Smooth muscle cell (in vitro differentiated cells): ENCODE measurements around the gene FN3K. TPM values are rescaled to one million over a fixed set of nuclear protein-coding genes. Genes with fewer than 3 reads are reported as not detected.
"Not testable (repeated sequence)": the region's sequence is repeated elsewhere in the genome, so short reads cannot be mapped to it uniquely, and the experiment has no call there.

Source experiments
- DNase-seq: peaks from one replicate; lab custom pipeline; 2025; ENCODE audit not compliant: unreplicated experiment; lab: John Stamatoyannopoulos, UW
- H2AFZ ChIP-seq: fragments of 200-600 bp; sonication (generic); 2 replicates; pipeline ENCODE4 v1.6.0; 2016; ENCODE audit warnings: antibody characterized with exemption, low read depth, mild to moderate bottlenecking
- H3F3A ChIP-seq: fragments of 200-600 bp; sonication (generic); 2 replicates; pipeline ENCODE4 v1.6.0; 2017; ENCODE audit warnings: antibody characterized with exemption, low read depth
- H3K27ac ChIP-seq: fragments of 200-600 bp; sonication (generic); 2 replicates; pipeline ENCODE4 v1.5.1; 2016; ENCODE audit warnings: low read depth, mild to moderate bottlenecking
- H3K27me3 ChIP-seq: fragments of 200-600 bp; sonication (generic); 2 replicates; pipeline ENCODE4 v1.6.1; 2016; ENCODE audit warnings: low read depth, mild to moderate bottlenecking
- H3K36me3 ChIP-seq: fragments of 200-600 bp; sonication (generic); 2 replicates; pipeline ENCODE4 v1.5.1; 2016; ENCODE audit warnings: low read depth
- H3K4me1 ChIP-seq: fragments of 200-600 bp; sonication (generic); 2 replicates; pipeline ENCODE4 v1.5.1; 2016; ENCODE audit warnings: low read depth
- H3K4me2 ChIP-seq: fragments of 200-600 bp; sonication (generic); 2 replicates; pipeline ENCODE4 v1.6.0; 2016; ENCODE audit warnings: mild to moderate bottlenecking
- H3K4me3 ChIP-seq: fragments of 200-600 bp; sonication (generic); 2 replicates; pipeline ENCODE4 v1.5.1; 2016; ENCODE audit warnings: mild to moderate bottlenecking
- H3K79me2 ChIP-seq: fragments of 200-600 bp; sonication (generic); 2 replicates; pipeline ENCODE4 v1.6.0; 2016; ENCODE audit warnings: low read depth, mild to moderate bottlenecking
- H3K9ac ChIP-seq: fragments of 200-600 bp; sonication (generic); 2 replicates; pipeline ENCODE4 v1.6.0; 2016; ENCODE audit warnings: low read depth
- H3K9me3 ChIP-seq: fragments of 200-600 bp; sonication (generic); replicated peaks from 2 replicates; pipeline ENCODE4 v1.5.1; 2016; ENCODE audit warnings: low read depth
- H4K20me1 ChIP-seq: fragments of 200-600 bp; sonication (generic); 2 replicates; pipeline ENCODE4 v1.6.0; 2016; ENCODE audit warnings: low read depth
- WGBS: methylation state at CpG from one replicate; pipeline ENCODE4 v1.1.7; 2016; ENCODE audit warnings: low lambda C conversion rate; 5-methylcytosine and 5-hydroxymethylcytosine counted together
- polyA plus RNA-seq: library from polyadenylated mRNA; unstranded; fragments of >200 nt; fragmentation: Nextera tagmentation; extraction: Ambion mirVana; gene quantifications from 2 replicates; pipeline ENCODE4 v1.2.1, GENCODE V29; 2016
- total RNA-seq: library from RNA; depleted of rRNA; stranded (reverse); fragments of >200 nt; gene quantifications from 2 replicates; pipeline ENCODE4 v1.2.3, GENCODE V29; 2014
- TF ChIP-seq, protein P1 (sequence below): fragments of 200-600 bp; sonication (generic); IDR thresholded peaks from 2 replicates; pipeline ENCODE4 v1.5.1; 2017; ENCODE audit warnings: borderline replicate concordance, mild to moderate bottlenecking, antibody characterized with exemption; ENCODE audit not compliant: insufficient read depth, poor library complexity, severe bottlenecking

The FN3K gene
- total and polyA plus RNA-seq, 2 experiments from 2014 or later: 0.94 to 1.2 TPM

DNA sequence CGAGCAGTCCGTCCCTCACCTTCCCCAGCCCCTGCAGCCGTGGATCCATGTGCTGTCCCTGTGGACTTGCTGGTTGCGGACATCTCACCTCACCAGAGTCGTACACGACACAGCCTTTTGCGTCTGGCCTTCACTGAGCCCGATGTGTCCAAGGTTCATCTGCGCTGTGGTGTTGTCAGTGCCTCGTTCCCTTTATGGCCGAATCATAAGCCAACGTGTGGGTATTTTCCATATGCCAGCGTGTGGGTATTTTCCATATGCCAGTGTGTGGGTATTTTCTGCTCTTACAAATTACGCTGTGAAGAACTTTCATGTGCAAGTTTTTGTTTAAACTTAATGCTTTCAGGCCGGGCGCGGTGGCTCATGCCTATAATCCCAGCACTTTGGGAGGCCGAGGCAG, 48.1 kb downstream of the FN3K start:
- Histone ChIP-seq H3K36me3 (no peaks in the 10 kb centered on the region), H3K4me1 (no peaks in the 10 kb centered on the region), H3F3A (no peaks in the 10 kb centered on the region), H3K4me2 (no peak overlapping the region), H3K27ac (no peak overlapping the region), H4K20me1 (no peaks in the 10 kb centered on the region), H3K9me3 (no peaks in the 10 kb centered on the region), H3K4me3 (no peak overlapping the region), H2AFZ (no peak overlapping the region), H3K27me3 (no peaks in the 10 kb centered on the region), H3K9ac (no peak overlapping the region), H3K79me2 (no peaks in the 10 kb centered on the region)
- 97% methylated on average over 18 of the region's 18 CpGs for WGBS
- DNase-seq: no peak
- TF ChIP-seq, protein P1, sequence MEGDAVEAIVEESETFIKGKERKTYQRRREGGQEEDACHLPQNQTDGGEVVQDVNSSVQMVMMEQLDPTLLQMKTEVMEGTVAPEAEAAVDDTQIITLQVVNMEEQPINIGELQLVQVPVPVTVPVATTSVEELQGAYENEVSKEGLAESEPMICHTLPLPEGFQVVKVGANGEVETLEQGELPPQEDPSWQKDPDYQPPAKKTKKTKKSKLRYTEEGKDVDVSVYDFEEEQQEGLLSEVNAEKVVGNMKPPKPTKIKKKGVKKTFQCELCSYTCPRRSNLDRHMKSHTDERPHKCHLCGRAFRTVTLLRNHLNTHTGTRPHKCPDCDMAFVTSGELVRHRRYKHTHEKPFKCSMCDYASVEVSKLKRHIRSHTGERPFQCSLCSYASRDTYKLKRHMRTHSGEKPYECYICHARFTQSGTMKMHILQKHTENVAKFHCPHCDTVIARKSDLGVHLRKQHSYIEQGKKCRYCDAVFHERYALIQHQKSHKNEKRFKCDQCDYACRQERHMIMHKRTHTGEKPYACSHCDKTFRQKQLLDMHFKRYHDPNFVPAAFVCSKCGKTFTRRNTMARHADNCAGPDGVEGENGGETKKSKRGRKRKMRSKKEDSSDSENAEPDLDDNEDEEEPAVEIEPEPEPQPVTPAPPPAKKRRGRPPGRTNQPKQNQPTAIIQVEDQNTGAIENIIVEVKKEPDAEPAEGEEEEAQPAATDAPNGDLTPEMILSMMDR: no peak

DNA sequence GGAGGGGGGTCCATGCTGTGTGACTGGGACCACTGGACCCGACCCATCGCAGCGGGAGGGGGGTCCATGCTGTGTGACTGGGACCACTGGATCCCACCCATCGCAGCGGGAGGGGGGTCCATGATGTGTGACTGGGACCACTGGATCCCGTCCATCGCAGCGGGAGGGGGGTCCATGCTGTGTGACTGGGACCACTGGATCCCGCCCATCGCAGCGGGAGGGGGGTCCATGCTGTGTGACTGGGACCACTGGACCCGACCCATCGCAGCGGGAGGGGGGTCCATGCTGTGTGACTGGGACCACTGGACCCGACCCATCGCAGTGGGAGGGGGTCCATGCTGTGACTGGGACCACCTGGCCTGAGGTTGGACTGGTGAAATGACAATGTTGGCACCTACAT, 50.2 kb downstream of the FN3K start:
- not testable (repeated sequence) for H3K4me2 ChIP-seq, H3K27me3 ChIP-seq, H3K9ac ChIP-seq, H4K20me1 ChIP-seq, H3K4me1 ChIP-seq, H3K36me3 ChIP-seq, H3K9me3 ChIP-seq, H3F3A ChIP-seq, H3K4me3 ChIP-seq, H2AFZ ChIP-seq, H3K27ac ChIP-seq, DNase-seq, H3K79me2 ChIP-seq
- over 99% methylated on average over 14 of the region's 16 CpGs for WGBS

DNA sequence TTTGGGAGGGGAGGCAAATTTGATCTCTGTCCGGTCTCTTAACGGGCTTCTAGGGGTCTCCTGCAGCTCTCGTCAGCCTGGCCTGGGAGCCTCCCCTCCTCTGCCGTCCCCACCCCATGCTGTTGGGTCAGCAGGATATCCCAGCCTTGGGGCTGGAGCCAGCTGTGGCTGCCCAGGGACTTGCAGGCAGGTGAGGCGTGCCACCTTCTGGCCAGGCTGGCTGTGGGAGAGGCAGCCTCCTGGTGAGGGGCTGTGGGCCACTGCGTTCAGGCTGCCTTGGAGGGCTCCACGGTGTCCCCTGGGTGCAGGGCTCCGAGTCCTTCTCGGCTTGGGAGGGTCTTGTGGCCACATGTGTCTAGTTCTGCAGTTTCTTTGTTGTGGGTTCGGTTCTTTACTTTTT, 51.0 kb downstream of the FN3K start:
- no peak for DNase-seq
- Histone ChIP-seq H3K4me2 (no peak overlapping the region), H3K9me3 (no peaks in the 10 kb centered on the region), H3K27me3 (no peaks in the 10 kb centered on the region), H2AFZ (no peak overlapping the region), H3K9ac (no peak overlapping the region), H3K27ac (no peak overlapping the region), H3K4me3 (no peak overlapping the region), H3K4me1 (no peaks in the 10 kb centered on the region), H3K79me2 (no peaks in the 10 kb centered on the region), H4K20me1 (no peaks in the 10 kb centered on the region), H3K36me3 (no peaks in the 10 kb centered on the region), H3F3A (no peaks in the 10 kb centered on the region)
- WGBS: 98% methylated on average over 10 of the region's 10 CpGs
- TF ChIP-seq, protein P1: no peak

DNA sequence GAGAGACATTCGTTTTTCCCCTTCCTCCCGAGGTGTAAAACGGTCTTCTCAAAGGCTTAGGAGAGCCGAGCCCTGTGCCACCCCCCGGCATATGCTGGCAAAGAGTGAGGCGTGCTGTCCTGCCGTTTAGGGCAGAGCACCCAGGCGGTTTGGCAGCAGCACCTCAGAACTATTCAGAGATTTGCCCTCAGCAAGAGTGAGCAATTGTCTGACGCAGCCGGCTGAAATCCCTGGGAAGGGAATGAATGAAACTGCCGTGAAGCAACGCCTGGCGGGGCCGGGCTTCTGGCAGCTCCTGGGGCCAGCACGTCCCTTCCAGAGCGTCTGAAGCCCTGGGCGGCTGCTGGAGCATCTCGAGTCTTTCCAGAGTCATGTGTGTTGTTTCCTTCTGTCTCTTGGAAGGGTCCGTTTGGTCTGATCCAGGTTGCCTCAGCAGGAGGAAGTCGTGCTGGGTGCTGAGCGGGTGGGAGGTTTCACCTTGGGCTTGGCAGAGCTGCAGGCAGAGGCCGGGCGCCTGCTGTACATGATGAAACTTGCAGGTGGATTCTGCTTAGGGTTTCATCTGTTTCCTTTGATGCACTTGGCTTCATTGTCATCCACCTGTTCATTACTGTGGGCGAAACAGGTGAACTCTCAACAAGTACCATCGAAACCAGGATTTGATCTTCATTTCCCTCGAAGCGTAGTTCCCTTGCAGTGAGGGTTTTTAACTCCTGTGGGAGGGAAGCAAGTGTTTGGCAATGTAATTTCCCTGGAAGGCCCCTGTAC, 51.9 kb downstream of the FN3K start:
- TF ChIP-seq, protein P1: no peak
- Histone ChIP-seq H2AFZ (no peak overlapping the region), H3K9ac (no peak overlapping the region), H4K20me1 (no peaks in the 10 kb centered on the region), H3K36me3 (no peaks in the 10 kb centered on the region), H3K27ac (peak overlapping the region; percentile 17), H3K4me1 (no peaks in the 10 kb centered on the region), H3K27me3 (no peaks in the 10 kb centered on the region), H3K4me2 (no peak overlapping the region), H3K79me2 (peaks cover 2% of the 10 kb centered on the region), H3K4me3 (no peak overlapping the region), H3K9me3 (no peaks in the 10 kb centered on the region), H3F3A (no peaks in the 10 kb centered on the region)
- no peak for DNase-seq
- 91% methylated on average over 27 of the region's 27 CpGs for WGBS
